ENCODE results near the gene OTOF.

GRCh38 chr2:26462100-26462499 is 15.8 kb downstream of the OTOF start:
- TF ChIP-seq POLR2A (IDR thresholded peaks at IDR 0.05) (no peak), CTCF (IDR thresholded peaks at IDR 0.05) (no peak)

All from body of pancreas (tissue), 4 donors.